GM23248 (cell line): ENCODE data around the gene ADK.

Source experiments
- EZH2 ChIP-seq: fragments of 200-600 bp; sonication (generic); IDR thresholded peaks from 2 replicates; pipeline ENCODE4 v1.6.1; 2018; ENCODE audit warnings: antibody characterized with exemption, mild to moderate bottlenecking; ENCODE audit not compliant: insufficient read depth, poor library complexity, severe bottlenecking
- EZH2phosphoT487 ChIP-seq: fragments of 200-600 bp; sonication (generic); IDR thresholded peaks from 2 replicates; pipeline ENCODE4 v1.6.1; 2018; ENCODE audit warnings: antibody characterized with exemption, moderate library complexity, mild to moderate bottlenecking, low read depth; ENCODE audit not compliant: insufficient read depth

GRCh38 chr10:74151879-74152722, 1.1 kb downstream of the ADK start:
- no peak for TF ChIP-seq EZH2
- TF ChIP-seq EZH2phosphoT487, result no peak
